Lung (tissue), 12 donors: ENCODE measurements around the gene PPP6R3. TPM values are rescaled to one million over a fixed set of nuclear protein-coding genes. Genes with fewer than 3 reads are reported as not detected.

Experiments used
- ATAC-seq: fragments of 200-7000 bp; cut with Tn5 transposase; one replicate; pipeline ENCODE4 v1.9.1; 2020; ENCODE audit warnings: moderate number of reproducible peaks; ENCODE audit not compliant: insufficient read depth, low FRiP score
- DNase-seq, 3 donors: peaks; one replicate each; pipeline ENCODE4 v3.0.0-alpha.2; 2013 to 2017
- H3K27ac ChIP-seq, 2 donors: one replicate each; pipeline ENCODE4 v1.5.1; 2013; ENCODE audit warnings: mild to moderate bottlenecking in 2 of 2, moderate library complexity in 2 of 2, control low read depth in 1 of 2, inconsistent platforms in 1 of 2, low read depth in 1 of 2, low read length in 1 of 2
- H3K27me3 ChIP-seq, 3 donors: one replicate each; pipeline ENCODE4 v1.5.1; 2013; ENCODE audit warnings: low read length in 2 of 3; ENCODE audit not compliant: control insufficient read depth in 3 of 3, insufficient read depth in 3 of 3
- H3K36me3 ChIP-seq, 4 donors: one replicate each; pipeline ENCODE4 v1.5.1; 2013; ENCODE audit warnings: low read length in 4 of 4, mild to moderate bottlenecking in 1 of 4, moderate library complexity in 1 of 4; ENCODE audit not compliant: control insufficient read depth in 4 of 4, insufficient read depth in 4 of 4
- H3K4me1 ChIP-seq, 5 donors: one replicate each; pipeline ENCODE4 v1.5.1; 2013; ENCODE audit warnings: low read length in 5 of 5, mild to moderate bottlenecking in 2 of 5, moderate library complexity in 1 of 5; ENCODE audit not compliant: control insufficient read depth in 5 of 5, insufficient read depth in 5 of 5
- H3K4me3 ChIP-seq: one replicate; pipeline ENCODE4 v1.5.1; 2013; ENCODE audit warnings: mild to moderate bottlenecking, control low read depth, moderate library complexity
- H3K9ac ChIP-seq, 2 donors: one replicate each; pipeline ENCODE4 v1.5.1; 2013; ENCODE audit warnings: low read length in 2 of 2, control low read depth in 1 of 2; ENCODE audit not compliant: insufficient read depth in 1 of 2
- H3K9me3 ChIP-seq, 4 donors: one replicate each; pipeline ENCODE4 v1.5.1; 2013; ENCODE audit warnings: low read length in 3 of 4, mild to moderate bottlenecking in 1 of 4, moderate library complexity in 1 of 4; ENCODE audit not compliant: control insufficient read depth in 4 of 4, insufficient read depth in 3 of 4
- WGBS, 2 donors: extraction: QIAGEN DNeasy Blood & Tissue Kit; methylation state at CpG; one replicate each; pipeline ENCODE4 v1.1.7; 2013; 5-methylcytosine and 5-hydroxymethylcytosine counted together
- polyA plus RNA-seq, 2 donors: library from polyadenylated mRNA; stranded (reverse); fragments of 200-250 nt; gene quantifications; one replicate each; pipeline ENCODE4 v1.2.1, GENCODE V29; 2013
- total RNA-seq, 2 donors: library from RNA; depleted of rRNA in 1 of 2; stranded (reverse); fragments of >200 nt in 1 of 2; gene quantifications; one replicate each; pipeline ENCODE4 v1.2.1, GENCODE V29; 2014 to 2021
- TF ChIP-seq, protein P1 (sequence below): IDR thresholded peaks from 2 replicates; pipeline ENCODE4 v1.5.1; 2012; ENCODE audit warnings: mild to moderate bottlenecking; ENCODE audit errors: control extremely low read depth, extremely low read depth
- donor health status: control.
- donor health status: control.
- donor health status: Bipolar disorder and iron deficiency.
- donor health status: healthy.
- donor health status: DM: yes; HTN: yes; CAD: no.

PPP6R3 gene
- total and polyA plus RNA-seq, 4 donors: 28.5 to 217 (median 60.7) TPM

DNA sequence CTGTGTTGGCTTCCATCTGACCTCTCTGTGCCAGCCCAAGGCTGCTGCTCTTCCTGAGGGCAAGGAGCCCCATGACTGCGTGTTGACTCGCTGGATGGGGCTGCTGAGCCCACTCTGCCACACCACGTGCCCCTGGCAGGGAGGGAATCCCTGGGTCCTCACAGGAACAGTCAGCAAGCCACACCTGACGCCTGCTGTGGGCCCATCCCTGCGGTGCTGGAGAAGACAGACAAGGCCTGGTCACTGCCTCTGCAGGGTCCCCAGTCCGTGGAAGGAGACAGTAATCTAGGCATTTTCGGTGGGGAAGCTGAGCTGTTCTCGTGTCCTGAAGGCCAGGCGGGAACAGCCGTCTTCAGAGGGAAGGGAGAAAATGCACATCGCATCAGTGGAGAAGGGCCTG, 10.6 kb upstream of the PPP6R3 start:
- no peaks in the 10 kb centered on the region for H3K27me3 ChIP-seq
- H3K9me3 ChIP-seq: no peaks in the 10 kb centered on the region
- no peak overlapping the region for H3K4me3 ChIP-seq
- H3K4me1 ChIP-seq: no peaks in the 10 kb centered on the region
- no peak overlapping the region for H3K27ac ChIP-seq
- peaks cover 0 to 8% (median 5%) of the 10 kb centered on the region in 4 donors for H3K36me3 ChIP-seq
- H3K9ac ChIP-seq: no peak overlapping the region
- TF ChIP-seq, protein P1, sequence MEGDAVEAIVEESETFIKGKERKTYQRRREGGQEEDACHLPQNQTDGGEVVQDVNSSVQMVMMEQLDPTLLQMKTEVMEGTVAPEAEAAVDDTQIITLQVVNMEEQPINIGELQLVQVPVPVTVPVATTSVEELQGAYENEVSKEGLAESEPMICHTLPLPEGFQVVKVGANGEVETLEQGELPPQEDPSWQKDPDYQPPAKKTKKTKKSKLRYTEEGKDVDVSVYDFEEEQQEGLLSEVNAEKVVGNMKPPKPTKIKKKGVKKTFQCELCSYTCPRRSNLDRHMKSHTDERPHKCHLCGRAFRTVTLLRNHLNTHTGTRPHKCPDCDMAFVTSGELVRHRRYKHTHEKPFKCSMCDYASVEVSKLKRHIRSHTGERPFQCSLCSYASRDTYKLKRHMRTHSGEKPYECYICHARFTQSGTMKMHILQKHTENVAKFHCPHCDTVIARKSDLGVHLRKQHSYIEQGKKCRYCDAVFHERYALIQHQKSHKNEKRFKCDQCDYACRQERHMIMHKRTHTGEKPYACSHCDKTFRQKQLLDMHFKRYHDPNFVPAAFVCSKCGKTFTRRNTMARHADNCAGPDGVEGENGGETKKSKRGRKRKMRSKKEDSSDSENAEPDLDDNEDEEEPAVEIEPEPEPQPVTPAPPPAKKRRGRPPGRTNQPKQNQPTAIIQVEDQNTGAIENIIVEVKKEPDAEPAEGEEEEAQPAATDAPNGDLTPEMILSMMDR: no peak
- ATAC-seq: no peak
- WGBS, 2 donors: 92 to 94% methylated on average over 11 of the region's 11 CpGs
- no peak for DNase-seq

DNA sequence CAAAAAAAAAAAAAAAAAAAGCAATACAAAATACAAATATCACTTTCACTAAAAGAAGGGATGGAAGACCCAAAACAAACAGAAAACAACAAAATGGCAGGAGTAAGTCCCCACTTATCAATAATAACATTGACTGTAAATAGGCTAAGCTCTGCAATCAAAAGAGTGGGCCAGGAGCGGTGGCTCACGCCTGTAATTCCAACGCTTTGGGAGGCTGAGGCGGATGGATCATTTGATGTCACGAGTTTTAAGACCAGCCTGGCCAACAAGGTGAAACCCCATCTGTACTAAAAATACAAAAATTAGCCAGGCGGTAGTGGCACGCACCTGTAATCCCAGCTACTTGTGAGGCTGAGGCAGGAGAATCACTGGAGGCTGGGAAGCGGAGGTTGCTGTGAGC, 9.8 kb upstream of the PPP6R3 start:
- H3K4me3 ChIP-seq: no peak overlapping the region
- no peaks in the 10 kb centered on the region for H3K4me1 ChIP-seq
- 96 to 98% methylated on average over 8 of the region's 8 CpGs for WGBS, 2 donors
- H3K36me3 ChIP-seq: peaks cover 0 to 8% (median 3%) of the 10 kb centered on the region in 4 donors
- no peak overlapping the region for H3K27ac ChIP-seq
- H3K9me3 ChIP-seq: no peaks in the 10 kb centered on the region
- ATAC-seq: no peak
- TF ChIP-seq, protein P1: no peak
- no peaks in the 10 kb centered on the region for H3K27me3 ChIP-seq
- DNase-seq: no peak
- H3K9ac ChIP-seq: no peak overlapping the region

DNA sequence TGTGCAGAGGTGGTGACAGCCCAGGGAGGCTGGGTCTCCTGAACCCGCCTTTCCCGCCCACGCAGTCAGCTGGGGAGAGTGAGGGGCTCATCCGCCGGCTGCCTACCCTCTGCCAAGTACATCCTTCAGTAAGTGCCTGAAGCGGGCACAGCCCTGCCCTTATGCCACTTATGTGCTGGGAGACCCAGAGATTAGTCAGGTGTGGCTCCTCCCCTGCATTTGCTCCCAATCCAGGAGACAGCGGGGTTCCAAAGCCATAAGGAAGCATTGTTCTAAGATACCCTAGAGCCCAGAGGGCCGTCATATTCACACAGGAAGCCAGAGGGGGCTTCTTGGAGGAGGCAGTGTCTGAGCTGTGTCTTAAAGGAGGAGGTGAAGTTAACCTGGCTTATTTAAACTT, 5.8 kb upstream of the PPP6R3 start:
- TF ChIP-seq, protein P1: no peak
- ATAC-seq (no peak), DNase-seq (no peak)
- 61 to 78% methylated on average over 8 of the region's 8 CpGs for WGBS, 2 donors
- Histone ChIP-seq H3K9ac (no peak overlapping the region), H3K4me3 (no peak overlapping the region), H3K27me3 (no peaks in the 10 kb centered on the region), H3K36me3 (peaks cover 0 to 5% (median under 1%) of the 10 kb centered on the region in 4 donors), H3K27ac (no peak overlapping the region), H3K4me1 (peaks cover 0 to 1% (median 0%) of the 10 kb centered on the region in 5 donors), H3K9me3 (no peaks in the 10 kb centered on the region)

DNA sequence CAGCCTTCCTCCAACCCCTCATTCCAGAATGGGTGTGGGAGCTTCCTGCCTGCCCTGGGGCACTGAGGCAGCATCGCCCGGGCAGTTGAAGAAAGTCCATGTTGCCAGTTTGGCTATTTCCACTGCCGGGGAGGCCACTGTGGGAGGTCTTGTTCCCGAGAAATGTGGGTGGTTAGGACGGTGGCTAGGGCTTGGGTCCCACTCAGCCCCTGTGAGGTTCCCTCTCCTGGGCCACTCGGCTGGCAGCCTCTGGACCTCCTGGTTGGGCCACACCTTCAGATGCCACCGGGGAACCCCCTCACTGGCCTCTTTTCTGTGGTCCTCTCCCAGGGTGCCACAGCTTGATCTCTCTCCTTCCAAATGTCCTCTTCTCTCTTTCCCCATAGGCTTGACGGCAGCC, 5.1 kb upstream of the PPP6R3 start:
- no peak overlapping the region for H3K4me3 ChIP-seq
- H3K27ac ChIP-seq: no peak overlapping the region
- H3K9me3 ChIP-seq: no peaks in the 10 kb centered on the region
- no peaks in the 10 kb centered on the region for H3K36me3 ChIP-seq
- WGBS, 2 donors: 80 to 90% methylated on average over 8 of the region's 8 CpGs
- peaks cover 0 to 2% (median 0%) of the 10 kb centered on the region in 5 donors for H3K4me1 ChIP-seq
- no peak for DNase-seq
- ATAC-seq: no peak
- H3K9ac ChIP-seq: no peak overlapping the region
- TF ChIP-seq, protein P1: no peak
- H3K27me3 ChIP-seq: no peaks in the 10 kb centered on the region
